Endothelial cell of umbilical vein (primary cell): ENCODE data around the gene IFT88.

Experiments
- CTCF ChIP-seq, 2 donors: IDR thresholded peaks; 1 replicate in 1 of 2; 2 replicates in 1 of 2; pipeline ENCODE4 v1.5.1; 2011; ENCODE audit warnings: low read length in 2 of 2, mild to moderate bottlenecking in 2 of 2, moderate library complexity in 2 of 2, control low read depth in 1 of 2, inconsistent platforms in 1 of 2, low read depth in 1 of 2; ENCODE audit not compliant: insufficient read depth in 1 of 2; ENCODE audit errors: extremely low read depth in 1 of 2
- EZH2 ChIP-seq: IDR thresholded peaks from 2 replicates; pipeline ENCODE4 v1.6.1; 2012; ENCODE audit warnings: borderline replicate concordance, low read depth, mild to moderate bottlenecking, moderate library complexity, low read length, inconsistent platforms; ENCODE audit not compliant: severe bottlenecking
- MYC ChIP-seq: IDR thresholded peaks from one replicate; pipeline ENCODE4 v1.6.1; 2011; ENCODE audit warnings: mild to moderate bottlenecking, low read depth, low read length
- POLR2A ChIP-seq: IDR thresholded peaks from 2 replicates; pipeline ENCODE4 v1.6.1; 2012; ENCODE audit warnings: low read depth, mild to moderate bottlenecking, control low read depth, low read length

GRCh38 chr13:20703780-20704458, 137.0 kb downstream of the IFT88 start:
- peak; percentile 26 for TF ChIP-seq POLR2A
- peak; percentile 64 to 69 for TF ChIP-seq CTCF (IDR thresholded peaks at IDR 0.05; ENCODE audit: extremely low read depth in 1 of 2, insufficient read depth in 1 of 2, low read depth in 1 of 2, low read length in 2 of 2)
- no peak for TF ChIP-seq MYC
- no peak for TF ChIP-seq EZH2
